CD8-positive, alpha-beta memory T cell (primary cell): ENCODE results near the gene ALG11. TPM values are rescaled to one million over a fixed set of nuclear protein-coding genes. Genes with fewer than 3 reads are reported as not detected.
A peak's percentile ranks its signal among the peaks of the same experiment; 100 is the strongest.

ENCODE experiments used
- CTCF ChIA-PET: fragments of 350-600 bp; sonication (Branson Sonifier 250); formaldehyde crosslinking; loops from one replicate; lab custom pipeline; 2021; ENCODE audit warnings: antibody characterized with exemption; lab: Charles Lee
- POLR2A ChIA-PET: fragments of 350-600 bp; sonication (Branson Sonifier 250); formaldehyde crosslinking; loops from one replicate; lab custom pipeline; 2021; ENCODE audit warnings: antibody characterized with exemption; lab: Charles Lee
- DNase-seq, 5 donors: peaks; one replicate each; pipeline versions ENCODE4 v3.0.0 to v3.0.0-alpha.2; 2020 to 2022; ENCODE audit warnings: mixed read lengths in 1 of 5
- H3K27ac ChIP-seq: one replicate; pipeline ENCODE4 v1.7.0; 2013; ENCODE audit warnings: low read depth, mild to moderate bottlenecking, low read length, moderate library complexity
- H3K27me3 ChIP-seq: 2 replicates; pipeline ENCODE4 v1.7.0; 2013; ENCODE audit warnings: low read length, mild to moderate bottlenecking; ENCODE audit not compliant: insufficient read depth, poor library complexity, severe bottlenecking
- H3K36me3 ChIP-seq: 2 replicates; pipeline ENCODE4 v1.7.0; 2013; ENCODE audit warnings: mild to moderate bottlenecking, low read length, moderate library complexity; ENCODE audit not compliant: insufficient read depth
- H3K4me1 ChIP-seq: 2 replicates; pipeline ENCODE4 v1.7.0; 2013; ENCODE audit warnings: mild to moderate bottlenecking, low read length, moderate library complexity; ENCODE audit not compliant: insufficient read depth
- H3K4me3 ChIP-seq: 2 replicates; pipeline ENCODE4 v1.7.0; 2013; ENCODE audit warnings: mild to moderate bottlenecking, low read length
- H3K9me3 ChIP-seq: 2 replicates; pipeline ENCODE4 v1.7.0; 2013; ENCODE audit warnings: mild to moderate bottlenecking, low read length
- H3K27ac Mint-ChIP-seq, 8 donors: one replicate each; pipeline ENCODE4 v1.8.0; 2020 to 2021; ENCODE audit warnings: mixed read lengths in 8 of 8, mild to moderate bottlenecking in 6 of 8, inconsistent platforms in 3 of 8, moderate library complexity in 3 of 8
- H3K27me3 Mint-ChIP-seq, 2 donors: one replicate each; pipeline ENCODE4 v1.8.0; 2020 to 2021; ENCODE audit warnings: mixed read lengths in 2 of 2, mild to moderate bottlenecking in 1 of 2, moderate library complexity in 1 of 2
- H3K36me3 Mint-ChIP-seq, 3 donors: one replicate each; pipeline ENCODE4 v1.8.0; 2020 to 2021; ENCODE audit warnings: mixed read lengths in 3 of 3, inconsistent platforms in 1 of 3, mild to moderate bottlenecking in 1 of 3
- H3K4me1 Mint-ChIP-seq, 3 donors: one replicate each; pipeline ENCODE4 v1.8.0; 2020 to 2021; ENCODE audit warnings: mixed read lengths in 3 of 3, inconsistent platforms in 1 of 3, mild to moderate bottlenecking in 1 of 3
- H3K4me3 Mint-ChIP-seq, 7 donors: one replicate each; pipeline ENCODE4 v1.8.0; 2020 to 2021; ENCODE audit warnings: mixed read lengths in 7 of 7, mild to moderate bottlenecking in 6 of 7, moderate library complexity in 4 of 7, inconsistent platforms in 2 of 7
- H3K9me3 Mint-ChIP-seq, 5 donors: one replicate each; pipeline ENCODE4 v1.8.0; 2020 to 2022; ENCODE audit warnings: mixed read lengths in 5 of 5, mild to moderate bottlenecking in 3 of 5, moderate library complexity in 2 of 5, inconsistent platforms in 1 of 5
- polyA plus RNA-seq: library from polyadenylated mRNA; unstranded; fragments of 300-500 nt; fragmentation: Illumina TruSeq; gene quantifications from one replicate; pipeline ENCODE4 v1.2.3, GENCODE V29; 2021
- total RNA-seq, 2 experiments: library from RNA; stranded (reverse); gene quantifications; one replicate each; pipeline ENCODE4 v1.2.3, GENCODE V29; 2021

ALG11 gene
- total and polyA plus RNA-seq, 3 experiments from 2014 or later: 28.7 to 32.5 (median 30.3) TPM

- H3K36me3 Mint-ChIP-seq: no peaks in the 10 kb centered on the region
- Histone ChIP-seq H3K4me1 (peaks cover 8% of the 10 kb centered on the region), H3K27ac (no peak overlapping the region), H3K27me3 (peaks cover 4% of the 10 kb centered on the region), H3K4me3 (no peak overlapping the region), H3K36me3 (no peaks in the 10 kb centered on the region), H3K9me3 (no peaks in the 10 kb centered on the region)
- no peak overlapping the region for H3K27ac Mint-ChIP-seq
- POLR2A ChIA-PET: no interaction called here
- no peak for DNase-seq
- CTCF ChIA-PET: interaction anchor here (1.1 kb wide), 1 partner anchor 444 kb away, joined by 3 read pairs; the partner anchor contains the start of gene VPS36
- no peak overlapping the region for H3K4me3 Mint-ChIP-seq
- peaks cover 10 to 34% of the 10 kb centered on the region in 2 donors for H3K27me3 Mint-ChIP-seq
- H3K4me1 Mint-ChIP-seq: peaks cover 7 to 13% (median 9%) of the 10 kb centered on the region in 3 donors
- H3K9me3 Mint-ChIP-seq: no peaks in the 10 kb centered on the region
These were observed 5.5 kb upstream of the ALG11 start for GRCh38 chr13:52006523-52007245.

DNA sequence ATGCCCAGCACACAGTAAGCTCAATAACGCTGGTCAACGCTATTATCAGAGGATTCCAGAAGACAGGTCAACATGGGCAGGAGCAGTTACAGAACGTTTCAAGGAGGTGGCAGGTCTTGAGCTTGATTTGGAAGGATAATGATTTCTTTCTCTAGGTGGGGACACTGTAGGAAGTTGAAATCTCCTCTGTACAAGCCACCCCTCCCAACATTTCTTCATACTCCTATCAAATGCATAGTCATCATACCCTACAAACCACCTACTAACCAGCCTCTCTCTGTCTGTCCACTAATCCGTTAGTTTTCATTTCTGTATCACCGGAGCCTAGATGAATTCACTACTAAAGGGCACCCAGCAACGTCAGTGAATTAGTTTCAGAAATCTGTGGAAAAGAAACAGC, 2.3 kb upstream of the ALG11 start:
- H3K4me3 Mint-ChIP-seq: peak overlapping the region in 6 of 7 donors; percentile 13 to 100 (median 41)
- DNase-seq: no peak
- Histone ChIP-seq H3K36me3 (no peaks in the 10 kb centered on the region), H3K27me3 (peaks cover 4% of the 10 kb centered on the region), H3K27ac (peak overlapping the region; percentile 12), H3K9me3 (no peaks in the 10 kb centered on the region), H3K4me1 (peaks cover 19% of the 10 kb centered on the region), H3K4me3 (no peak overlapping the region)
- H3K27me3 Mint-ChIP-seq: peaks cover 10 to 34% of the 10 kb centered on the region in 2 donors
- peak overlapping the region in 2 of 8 donors; percentile 32 to 40 for H3K27ac Mint-ChIP-seq
- H3K4me1 Mint-ChIP-seq: peaks cover 18 to 28% (median 25%) of the 10 kb centered on the region in 3 donors
- H3K36me3 Mint-ChIP-seq: peaks cover 0 to 9% (median 0%) of the 10 kb centered on the region in 3 donors
- H3K9me3 Mint-ChIP-seq: no peaks in the 10 kb centered on the region
- POLR2A ChIA-PET: no interaction called here
- CTCF ChIA-PET: no interaction called here

DNA sequence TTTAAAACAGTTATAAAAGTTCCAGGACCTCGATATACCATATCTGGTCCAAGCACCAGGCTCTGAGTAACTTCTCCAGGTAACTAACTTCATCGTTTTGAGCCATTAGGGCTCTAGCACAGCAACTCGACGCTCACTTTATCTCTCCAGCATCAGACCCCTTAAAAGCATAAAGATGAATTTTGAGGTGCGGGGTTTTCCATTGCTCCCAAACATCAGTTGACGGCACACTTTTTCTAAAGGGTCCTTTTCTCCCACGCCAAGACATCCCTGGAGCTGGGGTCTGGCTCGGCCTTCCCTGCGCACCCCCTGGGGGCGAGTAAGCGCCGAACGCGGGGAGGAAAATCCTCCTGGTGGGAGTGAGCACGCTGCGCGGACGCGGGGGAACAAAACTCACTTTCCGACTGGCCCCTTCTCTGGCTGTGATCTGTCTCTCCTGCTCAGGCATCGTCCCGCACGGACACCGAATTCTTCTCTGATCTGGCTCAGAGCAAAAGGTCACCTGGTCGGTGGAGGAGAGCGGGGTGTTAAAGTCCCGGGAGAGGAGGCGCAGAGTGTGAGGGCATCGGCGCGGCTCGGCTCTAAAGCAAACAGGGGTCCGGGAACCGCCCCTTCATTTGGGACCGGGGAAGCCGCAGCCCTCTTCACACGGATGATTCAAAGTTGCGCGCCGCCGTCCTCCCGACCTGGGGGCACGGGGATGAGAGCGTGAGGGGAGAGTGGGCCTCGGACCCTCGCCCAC, 1.1 kb upstream of the ALG11 start, which contains the start of gene ATP7B:
ATP7B (minus strand) TSS at position 561 of the 742 bp plus-strand sequence; CDS start at position 448, 113 bp downstream.
- H3K27me3 ChIP-seq: peaks cover 4% of the 10 kb centered on the region
- Mint-ChIP-seq H3K36me3 (peaks cover 0 to 15% (median 4%) of the 10 kb centered on the region in 3 donors), H3K9me3 (no peaks in the 10 kb centered on the region), H3K4me1 (peaks cover 22 to 38% (median 31%) of the 10 kb centered on the region in 3 donors), H3K27ac (peak within 1 kb of the TSS; percentile 50 to 99 (median 94)), H3K4me3 (peak within 1 kb of the TSS; percentile 96 to 100 (median 99)), H3K27me3 (peaks cover 10 to 34% of the 10 kb centered on the region in 2 donors)
- H3K4me1 ChIP-seq: peaks cover 19% of the 10 kb centered on the region
- H3K27ac ChIP-seq: peak within 1 kb of the TSS; percentile 69
- peak in 4 of 5 donors; percentile 4 to 28 (median 10) for DNase-seq
- no peaks in the 10 kb centered on the region for H3K36me3 ChIP-seq
- H3K4me3 ChIP-seq: peak within 1 kb of the TSS; percentile 93
- POLR2A ChIA-PET: no interaction called here
- H3K9me3 ChIP-seq: no peaks in the 10 kb centered on the region
- CTCF ChIA-PET: interaction anchor here (1.5 to 1.9 kb wide), 3 partner anchors 8 to 11 kb away, joined by 3 to 4 read pairs (median 4); no protein-coding TSS in a partner anchor

DNA sequence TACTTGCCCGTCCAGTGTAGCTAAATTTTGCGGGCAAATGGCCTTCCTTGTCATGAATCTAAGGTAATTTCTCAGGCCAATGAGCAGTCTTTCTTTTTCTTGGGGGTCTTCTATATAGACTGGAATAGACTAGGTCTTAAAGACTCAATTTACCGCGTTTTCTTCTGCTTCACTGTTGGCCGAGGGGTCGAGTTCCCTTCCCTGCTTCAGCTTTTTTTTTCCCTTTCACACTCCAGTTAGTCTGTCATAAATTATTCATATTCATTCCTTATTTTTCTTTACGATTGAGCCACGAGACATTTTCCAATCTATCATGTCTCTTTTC, 276 bp downstream of the ALG11 start:
- Mint-ChIP-seq H3K36me3 (peaks cover 0 to 27% (median 6%) of the 10 kb centered on the region in 3 donors), H3K27ac (peak overlapping the region; percentile 50 to 99 (median 94)), H3K4me1 (peaks cover 25 to 52% (median 37%) of the 10 kb centered on the region in 3 donors), H3K9me3 (no peaks in the 10 kb centered on the region), H3K4me3 (peak overlapping the region; percentile 96 to 100 (median 99)), H3K27me3 (peaks cover 10 to 31% of the 10 kb centered on the region in 2 donors)
- H3K4me1 ChIP-seq: peaks cover 19% of the 10 kb centered on the region
- peak overlapping the region; percentile 64 for H3K27ac ChIP-seq
- H3K9me3 ChIP-seq: no peaks in the 10 kb centered on the region
- POLR2A ChIA-PET: interaction anchor here (0.6 to 1.1 kb wide), 4 partner anchors 9 to 559 kb away, joined by 3 to 4 read pairs (median 4); partner anchors contain the start of gene NEK3
- peaks cover 4% of the 10 kb centered on the region for H3K27me3 ChIP-seq
- CTCF ChIA-PET: interaction anchor here (0.7 to 1.9 kb wide), 7 partner anchors 9 to 438 kb away, joined by 3 to 5 read pairs (median 5); no protein-coding TSS in a partner anchor
- H3K4me3 ChIP-seq: peak overlapping the region; percentile 93
- DNase-seq: no peak
- no peaks in the 10 kb centered on the region for H3K36me3 ChIP-seq

GRCh38 chr13:52016296-52016695, 4.1 kb downstream of the ALG11 start:
- Mint-ChIP-seq H3K9me3 (no peaks in the 10 kb centered on the region), H3K4me3 (peak overlapping the region in 1 of 7 donors; percentile 41), H3K27me3 (peaks cover 0 to under 1% of the 10 kb centered on the region in 2 donors), H3K4me1 (peaks cover 34 to 64% (median 56%) of the 10 kb centered on the region in 3 donors), H3K27ac (no peak overlapping the region), H3K36me3 (peaks cover 9 to 62% (median 22%) of the 10 kb centered on the region in 3 donors)
- Histone ChIP-seq H3K4me1 (peaks cover 11% of the 10 kb centered on the region), H3K4me3 (no peak overlapping the region), H3K27me3 (no peaks in the 10 kb centered on the region), H3K27ac (no peak overlapping the region), H3K36me3 (peaks cover 9% of the 10 kb centered on the region), H3K9me3 (no peaks in the 10 kb centered on the region)
- DNase-seq: no peak
- CTCF ChIA-PET: no interaction called here
- POLR2A ChIA-PET: no interaction called here

- Mint-ChIP-seq H3K27me3 (no peaks in the 10 kb centered on the region), H3K9me3 (no peaks in the 10 kb centered on the region), H3K4me1 (peaks cover 26 to 60% (median 44%) of the 10 kb centered on the region in 3 donors), H3K27ac (no peak overlapping the region), H3K4me3 (no peak overlapping the region), H3K36me3 (peaks cover 26 to 81% (median 38%) of the 10 kb centered on the region in 3 donors)
- DNase-seq: no peak
- ChIA-PET CTCF (no interaction called here), POLR2A (no interaction called here)
- H3K27me3 ChIP-seq: no peaks in the 10 kb centered on the region
- H3K9me3 ChIP-seq: no peaks in the 10 kb centered on the region
- H3K36me3 ChIP-seq: peaks cover 23% of the 10 kb centered on the region
- no peak overlapping the region for H3K27ac ChIP-seq
- no peak overlapping the region for H3K4me3 ChIP-seq
- no peaks in the 10 kb centered on the region for H3K4me1 ChIP-seq
These were observed 8.0 kb downstream of the ALG11 start for GRCh38 chr13:52020191-52020590.

- DNase-seq: no peak
- ChIA-PET CTCF (no interaction called here), POLR2A (no interaction called here)
- no peaks in the 10 kb centered on the region for H3K27me3 ChIP-seq
- H3K36me3 ChIP-seq: peaks cover 37% of the 10 kb centered on the region
- H3K27ac Mint-ChIP-seq: no peak overlapping the region
- H3K9me3 ChIP-seq: no peaks in the 10 kb centered on the region
- H3K27ac ChIP-seq: no peak overlapping the region
- no peak overlapping the region for H3K4me3 Mint-ChIP-seq
- peaks cover 4% of the 10 kb centered on the region for H3K4me1 ChIP-seq
- H3K4me1 Mint-ChIP-seq: peaks cover 38 to 60% (median 52%) of the 10 kb centered on the region in 3 donors
- peaks cover 0 to 8% (median 2%) of the 10 kb centered on the region in 5 donors for H3K9me3 Mint-ChIP-seq
- peaks cover 0 to 1% of the 10 kb centered on the region in 2 donors for H3K27me3 Mint-ChIP-seq
- no peak overlapping the region for H3K4me3 ChIP-seq
- peaks cover 46 to 86% (median 47%) of the 10 kb centered on the region in 3 donors for H3K36me3 Mint-ChIP-seq
These were observed 10.2 kb downstream of the ALG11 start for GRCh38 chr13:52022356-52022755.
